ENCODE results near the gene HCN1. TPM values are rescaled to one million over a fixed set of nuclear protein-coding genes. Genes with fewer than 3 reads are reported as not detected.

Gene HCN1
- total and polyA plus RNA-seq, 3 donors from 2014 or later: 0.20 to 1.7 (median 1.4) TPM

- H3K9me3 ChIP-seq: no peaks in the 10 kb centered on the region
- no peaks in the 10 kb centered on the region for H3K27me3 ChIP-seq
- 80 to 83% methylated on average over 2 of the region's 2 CpGs for WGBS, 2 donors
- no peak overlapping the region for H3K27ac ChIP-seq
- H3K36me3 ChIP-seq (ENCODE audit: low read depth, missing control alignments): no peaks in the 10 kb centered on the region
- H3K4me3 ChIP-seq: no peak overlapping the region
- no peak for DNase-seq
- intact Hi-C loops (cut with DNase I; ENCODE audit: low total_unique reads): no loop called here
- TF ChIP-seq CTCF (IDR thresholded peaks at IDR 0.05) (no peak), POLR2A (IDR thresholded peaks at IDR 0.05) (no peak)
- H3K4me1 ChIP-seq: no peaks in the 10 kb centered on the region
Observed at GRCh38 chr5:45295231-45295630, 400.9 kb downstream of the HCN1 start.

- Histone ChIP-seq H3K36me3 (ENCODE audit: low read depth, missing control alignments) (no peaks in the 10 kb centered on the region), H3K27me3 (no peaks in the 10 kb centered on the region), H3K27ac (no peak overlapping the region), H3K9me3 (no peaks in the 10 kb centered on the region), H3K4me1 (no peaks in the 10 kb centered on the region), H3K4me3 (no peak overlapping the region)
- 83 to 87% methylated on average over 1 of the region's 1 CpG for WGBS, 2 donors
- intact Hi-C loops (cut with DNase I; ENCODE audit: low total_unique reads): no loop called here
- TF ChIP-seq POLR2A (IDR thresholded peaks at IDR 0.05) (no peak), CTCF (IDR thresholded peaks at IDR 0.05) (no peak)
- no peak for DNase-seq
Observed at GRCh38 chr5:45288746-45289145, 407.4 kb downstream of the HCN1 start.

GRCh38 chr5:45284436-45284835 is 411.7 kb downstream of the HCN1 start:
- Histone ChIP-seq H3K27me3 (no peaks in the 10 kb centered on the region), H3K27ac (no peak overlapping the region), H3K36me3 (ENCODE audit: low read depth, missing control alignments) (no peaks in the 10 kb centered on the region), H3K4me3 (no peak overlapping the region), H3K9me3 (no peaks in the 10 kb centered on the region), H3K4me1 (no peaks in the 10 kb centered on the region)
- intact Hi-C loops (cut with DNase I; ENCODE audit: low total_unique reads): no loop called here
- TF ChIP-seq POLR2A (IDR thresholded peaks at IDR 0.05) (no peak), CTCF (IDR thresholded peaks at IDR 0.05) (no peak)
- WGBS, 2 donors: 73 to 87% methylated on average over 1 of the region's 1 CpG
- no peak for DNase-seq

GRCh38 chr5:45281081-45281480 is 415.1 kb downstream of the HCN1 start:
- TF ChIP-seq POLR2A (IDR thresholded peaks at IDR 0.05) (no peak), CTCF (IDR thresholded peaks at IDR 0.05) (no peak)
- Histone ChIP-seq H3K9me3 (no peaks in the 10 kb centered on the region), H3K27me3 (no peaks in the 10 kb centered on the region), H3K4me3 (no peak overlapping the region), H3K4me1 (no peaks in the 10 kb centered on the region), H3K36me3 (ENCODE audit: low read depth, missing control alignments) (no peaks in the 10 kb centered on the region), H3K27ac (no peak overlapping the region)
- no peak for DNase-seq
- intact Hi-C loops (cut with DNase I; ENCODE audit: low total_unique reads): no loop called here
- 41 to 58% methylated on average over 2 of the region's 2 CpGs for WGBS, 2 donors

GRCh38 chr5:45279109-45279508 is 417.1 kb downstream of the HCN1 start:
- H3K4me1 ChIP-seq: no peaks in the 10 kb centered on the region
- H3K4me3 ChIP-seq: no peak overlapping the region
- H3K27me3 ChIP-seq: no peaks in the 10 kb centered on the region
- 9 to 31% methylated on average over 1 of the region's 1 CpG for WGBS, 2 donors
- no peak for DNase-seq
- intact Hi-C loops (cut with DNase I; ENCODE audit: low total_unique reads): no loop called here
- no peaks in the 10 kb centered on the region for H3K36me3 ChIP-seq (ENCODE audit: low read depth, missing control alignments)
- TF ChIP-seq CTCF (IDR thresholded peaks at IDR 0.05) (no peak), POLR2A (IDR thresholded peaks at IDR 0.05) (no peak)
- H3K9me3 ChIP-seq: no peaks in the 10 kb centered on the region
- H3K27ac ChIP-seq: no peak overlapping the region
